ENCODE measurements around the gene P3H1.

- TF ChIP-seq POLR2AphosphoS5 (IDR thresholded peaks at IDR 0.05; ENCODE audit: low read depth, low read length), result peak; percentile 33; the same call in 1 of the 2 replicates
- no peak for TF ChIP-seq POLR2A (IDR thresholded peaks at IDR 0.05; ENCODE audit: low read depth, low read length)
- no peak for TF ChIP-seq PAX5 (IDR thresholded peaks at IDR 0.05; ENCODE audit: insufficient read depth, low read length, severe bottlenecking)
Measured at GRCh38 chr1:42700006-42700405, 66.8 kb downstream of the P3H1 start.

Measured in GM12891 (cell line).